Endothelial cell of umbilical vein (primary cell): Measurements from ENCODE around the gene GNA12. TPM values are rescaled to one million over a fixed set of nuclear protein-coding genes. Genes with fewer than 3 reads are reported as not detected.

ENCODE experiments used
- BruUV-seq: library from RNA; stranded (reverse); fragments of 400-500 nt; replicated peaks from 2 replicates; lab custom pipeline; 2021; lab: Mats Ljungman, UMichigan
- CTCF ChIA-PET: fragments of 300-600, 350-600 bp; sonication (Branson Sonifier 250); formaldehyde crosslinking; loops from one replicate; lab custom pipeline; 2021; ENCODE audit warnings: antibody characterized with exemption, inconsistent platforms; lab: Charles Lee
- POLR2A ChIA-PET: fragments of 300-600, 350-600 bp; sonication (Branson Sonifier 250); formaldehyde crosslinking; loops from one replicate; lab custom pipeline; 2021; ENCODE audit warnings: antibody characterized with exemption, inconsistent platforms; lab: Charles Lee
- DNase-seq: peaks from one replicate; pipeline ENCODE4 v3.0.0-alpha.2; 2011; ENCODE audit warnings: low read depth, low spot score
- FAIRE-seq: peaks from 2 replicates; lab custom pipeline; 2011; peaks lifted over from hg19 to GRCh38; lab: Jason Lieb, UNC
- H2AFZ ChIP-seq: 2 replicates; pipeline ENCODE4 v1.6.0; 2012; ENCODE audit warnings: low read depth, low read length, control low read depth, inconsistent platforms
- H3K27ac ChIP-seq: 2 replicates; pipeline ENCODE4 v1.5.1; 2011; ENCODE audit warnings: low read depth, mild to moderate bottlenecking, control low read depth, low read length, moderate library complexity; ENCODE audit not compliant: insufficient read depth
- H3K27me3 ChIP-seq, 2 experiments: 2 replicates each; pipeline versions ENCODE4 v1.6.0 to v1.6.1; 2011; ENCODE audit warnings: low read length in 2 of 2, mixed read lengths in 1 of 2; ENCODE audit not compliant: control insufficient read depth in 2 of 2, insufficient read depth in 2 of 2
- H3K36me3 ChIP-seq, 2 experiments: 2 replicates in 1 of 2; 3 replicates in 1 of 2; pipeline ENCODE4 v1.5.1; 2011; ENCODE audit warnings: low read length in 2 of 2, mild to moderate bottlenecking in 1 of 2, moderate library complexity in 1 of 2; ENCODE audit not compliant: control insufficient read depth in 2 of 2, insufficient read depth in 2 of 2; ENCODE audit errors: extremely low read depth in 1 of 2
- H3K4me1 ChIP-seq: 3 replicates; pipeline ENCODE4 v1.5.1; 2011; ENCODE audit warnings: mild to moderate bottlenecking, low read length; ENCODE audit not compliant: control insufficient read depth, insufficient read depth; ENCODE audit errors: extremely low read depth
- H3K4me2 ChIP-seq: 2 replicates; pipeline ENCODE4 v1.6.1; 2011; ENCODE audit warnings: low read length, control low read depth, mixed read lengths; ENCODE audit not compliant: insufficient read depth
- H3K4me3 ChIP-seq, 3 experiments: fragments of 200-600 bp in 1 of 3; sonication (generic), shearing (Covaris generic) in 1 of 3; replicated peaks in 1 of 3; 2 replicates each; pipeline ENCODE4 v1.5.1; 2011 to 2016; ENCODE audit warnings: control low read depth in 3 of 3, low read length in 3 of 3, mild to moderate bottlenecking in 2 of 3, inconsistent platforms in 1 of 3, low read depth in 1 of 3, moderate library complexity in 1 of 3; ENCODE audit not compliant: insufficient read depth in 1 of 3
- H3K79me2 ChIP-seq: 2 replicates; pipeline ENCODE4 v1.6.0; 2012; ENCODE audit warnings: low read length, inconsistent platforms; ENCODE audit not compliant: control insufficient read depth, insufficient read depth
- H3K9ac ChIP-seq: replicated peaks from 2 replicates; pipeline ENCODE3; 2011; ENCODE audit warnings: low read length, control low read depth; ENCODE audit not compliant: insufficient read depth; ENCODE audit errors: extremely low read depth
- H3K9me1 ChIP-seq: replicated peaks from 3 replicates; pipeline ENCODE4 v1.6.0; 2011; ENCODE audit warnings: mild to moderate bottlenecking, low read length; ENCODE audit not compliant: control insufficient read depth, insufficient read depth; ENCODE audit errors: extremely low read depth
- H3K9me3 ChIP-seq: replicated peaks from 2 replicates; pipeline ENCODE4 v1.5.1; 2012; ENCODE audit warnings: low read length, inconsistent platforms; ENCODE audit not compliant: control insufficient read depth, insufficient read depth
- H4K20me1 ChIP-seq: replicated peaks from 2 replicates; pipeline ENCODE3; 2011; ENCODE audit warnings: mild to moderate bottlenecking, low read length; ENCODE audit not compliant: control insufficient read depth, insufficient read depth; ENCODE audit errors: extremely low read depth
- EZH2 ChIP-seq: IDR thresholded peaks from 2 replicates; pipeline ENCODE4 v1.6.1; 2012; ENCODE audit warnings: borderline replicate concordance, low read depth, mild to moderate bottlenecking, moderate library complexity, low read length, inconsistent platforms; ENCODE audit not compliant: severe bottlenecking
- JUN ChIP-seq: IDR thresholded peaks from 2 replicates; pipeline ENCODE4 v1.6.1; 2011; ENCODE audit warnings: borderline replicate concordance, low read depth; ENCODE audit not compliant: insufficient read length, insufficient read depth
- POLR2AphosphoS5 ChIP-seq: IDR thresholded peaks from 2 replicates; pipeline ENCODE4 v1.6.1; 2012; ENCODE audit warnings: low read depth, mild to moderate bottlenecking, control low read depth, low read length, moderate library complexity; ENCODE audit not compliant: insufficient read depth
- dilution Hi-C: fragments of 300-500 bp; cut with MboI; formaldehyde crosslinking; loops from one replicate; pipeline ENCODE4 v1.15.0; 2019; ENCODE audit warnings: low sequenced_read_pairs; ENCODE audit not compliant: extremely low pct_ligation_motif_present
- intact Hi-C: fragments of 100-400 bp; cut with micrococcal nuclease; formaldehyde crosslinking; loops from one replicate; pipeline ENCODE4 v1.10.0; 2022
- polyA plus RNA-seq, 4 experiments: library from polyadenylated mRNA; depleted of rRNA in 3 of 4; stranded (reverse) in 3 of 4; unstranded in 1 of 4; fragments of >200 nt; gene quantifications; 2 replicates each; pipeline versions ENCODE4 v1.2.1 to v1.2.3, GENCODE V29; 2011 to 2012; ENCODE audit warnings: missing spikeins in 1 of 4
- total RNA-seq: library from RNA; stranded (reverse); gene quantifications from 2 replicates; pipeline ENCODE4 v1.2.3, GENCODE V29; 2021

GNA12 gene
- total and polyA plus RNA-seq, 2 donors (not counting 3 experiments of a cell fraction or from before 2014, with no cell fraction given): 63.0 to 75.1 TPM

GRCh38 chr7:2838451-2838850, 5.7 kb downstream of the GNA12 start:
- POLR2A ChIA-PET: no interaction called here
- H4K20me1 ChIP-seq: no peaks in the 10 kb centered on the region

GRCh38 chr7:2837496-2837895, 6.6 kb downstream of the GNA12 start:
- no TSS peak for BruUV-seq
- FAIRE-seq (peak; percentile 92), DNase-seq (peak; percentile 68)
- TF ChIP-seq JUN (peak; percentile 6), POLR2AphosphoS5 (no peak)
- Histone ChIP-seq H2AFZ (peak overlapping the region; percentile 83), H3K27me3 (no peaks in the 10 kb centered on the region), H3K9ac (peak overlapping the region; percentile 60), H3K79me2 (peaks cover 88% of the 10 kb centered on the region), H3K27ac (peak overlapping the region; percentile 83), H3K9me3 (no peaks in the 10 kb centered on the region), H3K4me1 (peaks cover 18% of the 10 kb centered on the region), H4K20me1 (no peaks in the 10 kb centered on the region), H3K4me2 (peak overlapping the region; percentile 85), H3K4me3 (peak overlapping the region in 1 of 3 experiments; percentile 48), H3K9me1 (no peaks in the 10 kb centered on the region), H3K36me3 (peaks cover 0 to 2% of the 10 kb centered on the region in 2 experiments)
- POLR2A ChIA-PET: no interaction called here
- dilution Hi-C loops: no loop called here
- CTCF ChIA-PET: interaction anchor here (0.6 to 1.4 kb wide), 9 partner anchors 16 to 127 kb away, joined by 3 to 4 read pairs (median 3); no protein-coding TSS in a partner anchor
- intact Hi-C loops: loop anchor here (2.0 kb wide), 2 partner anchors 17 to 103 kb away; no protein-coding TSS in a partner anchor

More at GRCh38 chr7:2838451-2838850, 5.7 kb downstream of the GNA12 start:
- Histone ChIP-seq H3K9me3 (no peaks in the 10 kb centered on the region), H3K9me1 (no peaks in the 10 kb centered on the region), H3K36me3 (peaks cover 0 to 2% of the 10 kb centered on the region in 2 experiments), H3K79me2 (peaks cover 87% of the 10 kb centered on the region), H3K4me2 (no peak overlapping the region), H3K27ac (no peak overlapping the region), H2AFZ (no peak overlapping the region), H3K4me3 (no peak overlapping the region), H3K4me1 (peaks cover 18% of the 10 kb centered on the region), H3K9ac (no peak overlapping the region), H3K27me3 (no peaks in the 10 kb centered on the region)
- intact Hi-C loops (no loop called here), dilution Hi-C loops (no loop called here)
- TF ChIP-seq EZH2: no peak
- DNase-seq (no peak), FAIRE-seq (no peak)
- CTCF ChIA-PET: interaction anchor here (0.9 to 1.4 kb wide), 3 partner anchors 15 to 22 kb away, joined by 3 to 4 read pairs (median 3); no protein-coding TSS in a partner anchor
- no TSS peak for BruUV-seq
